WTC11 (cell line): ENCODE measurements around the gene CRACR2B. TPM values are rescaled to one million over a fixed set of nuclear protein-coding genes. Genes with fewer than 3 reads are reported as not detected.

Experiments used
- ATAC-seq: fragments of 200-7000 bp; cut with Tn5 transposase; 2 replicates; pipeline ENCODE4 v1.10.0; 2021; ENCODE audit warnings: mild to moderate bottlenecking, moderate library complexity
- CTCF ChIA-PET: fragments of 300-600 bp; sonication (Branson Sonifier 250); formaldehyde crosslinking; loops from one replicate; lab custom pipeline; 2021; ENCODE audit warnings: antibody characterized with exemption; lab: Charles Lee
- POLR2A ChIA-PET: fragments of 350-600 bp; sonication (Branson Sonifier 250); formaldehyde crosslinking; loops from one replicate; lab custom pipeline; 2021; ENCODE audit warnings: antibody characterized with exemption; lab: Charles Lee
- DNase-seq: peaks from one replicate; pipeline ENCODE4 v3.0.0; 2021; ENCODE audit warnings: low spot score
- H3K27ac Mint-ChIP-seq: 2 replicates; pipeline ENCODE4 v1.8.0; 2021; ENCODE audit warnings: mixed read lengths
- H3K27me3 Mint-ChIP-seq: 2 replicates; pipeline ENCODE4 v1.8.0; 2021; ENCODE audit warnings: low read depth, mild to moderate bottlenecking, moderate library complexity, mixed read lengths
- H3K36me3 Mint-ChIP-seq: 2 replicates; pipeline ENCODE4 v1.8.0; 2021; ENCODE audit warnings: mixed read lengths
- H3K4me1 Mint-ChIP-seq: 2 replicates; pipeline ENCODE4 v1.8.0; 2022; ENCODE audit warnings: mixed read lengths
- H3K4me3 Mint-ChIP-seq: 2 replicates; pipeline ENCODE4 v1.8.0; 2021; ENCODE audit warnings: mild to moderate bottlenecking, moderate library complexity, mixed read lengths
- H3K9me3 Mint-ChIP-seq: 2 replicates; pipeline ENCODE4 v1.8.0; 2021; ENCODE audit warnings: mixed read lengths
- AR ChIP-seq: fragments of 250-450 bp; sonication (Bioruptor Pico); IDR thresholded peaks from 2 replicates; pipeline ENCODE4 v1.9.0; 2021; ENCODE audit warnings: mild to moderate bottlenecking
- CBFB ChIP-seq: sonication (generic); formaldehyde crosslinking; IDR thresholded peaks from 2 replicates; pipeline ENCODE4 v1.8.1; 2022; ENCODE audit warnings: mild to moderate bottlenecking, low read depth, missing genetic modification reagents
- CTCF ChIP-seq: fragments of 200-600 bp; IDR thresholded peaks from 2 replicates; pipeline ENCODE4 v1.8.0; 2022; ENCODE audit warnings: antibody characterized with exemption
- ELF4 ChIP-seq: sonication (generic); formaldehyde crosslinking; IDR thresholded peaks from 2 replicates; pipeline ENCODE4 v1.8.1; 2022; ENCODE audit warnings: low read depth, mild to moderate bottlenecking, moderate library complexity, missing genetic modification reagents
- EMX1 ChIP-seq: fragments of 250-450 bp; sonication (Bioruptor Pico); IDR thresholded peaks from 2 replicates; pipeline ENCODE4 v1.8.0; 2021; ENCODE audit warnings: mild to moderate bottlenecking
- FOXK1 ChIP-seq: sonication (generic); formaldehyde crosslinking; IDR thresholded peaks from 2 replicates; pipeline ENCODE4 v1.8.0; 2022; ENCODE audit warnings: mild to moderate bottlenecking, moderate library complexity, missing genetic modification reagents
- IRF2 ChIP-seq: sonication (generic); formaldehyde crosslinking; IDR thresholded peaks from 2 replicates; pipeline ENCODE4 v1.8.0; 2022; ENCODE audit warnings: low read depth, missing genetic modification reagents, borderline replicate concordance
- MAX ChIP-seq: sonication (generic); formaldehyde crosslinking; IDR thresholded peaks from 2 replicates; pipeline ENCODE4 v1.8.0; 2022; ENCODE audit warnings: mild to moderate bottlenecking, missing genetic modification reagents
- MLX ChIP-seq: sonication (generic); formaldehyde crosslinking; IDR thresholded peaks from 2 replicates; pipeline ENCODE4 v1.8.1; 2023; ENCODE audit warnings: mild to moderate bottlenecking, missing genetic modification reagents, moderate library complexity
- PRDM15 ChIP-seq: sonication (generic); formaldehyde crosslinking; IDR thresholded peaks from 2 replicates; pipeline ENCODE4 v1.8.0; 2022; ENCODE audit warnings: missing genetic modification reagents
- PREB ChIP-seq: sonication (generic); formaldehyde crosslinking; IDR thresholded peaks from 2 replicates; pipeline ENCODE4 v1.8.1; 2022; ENCODE audit warnings: mild to moderate bottlenecking, missing genetic modification reagents, moderate library complexity, borderline replicate concordance
- RELA ChIP-seq: sonication (generic); formaldehyde crosslinking; IDR thresholded peaks from 2 replicates; pipeline ENCODE4 v1.8.1; 2022; ENCODE audit warnings: missing genetic modification reagents, mild to moderate bottlenecking, borderline replicate concordance
- TP53 ChIP-seq: sonication (generic); formaldehyde crosslinking; IDR thresholded peaks from 2 replicates; pipeline ENCODE4 v1.8.1; 2023; ENCODE audit warnings: mild to moderate bottlenecking, missing genetic modification reagents
- USF1 ChIP-seq: sonication (generic); formaldehyde crosslinking; IDR thresholded peaks from 2 replicates; pipeline ENCODE4 v1.8.0; 2022; ENCODE audit warnings: mild to moderate bottlenecking, missing genetic modification reagents
- ZNF396 ChIP-seq: fragments of 250-450 bp; sonication (Bioruptor Pico); IDR thresholded peaks from 2 replicates; pipeline ENCODE4 v1.8.0; 2021; ENCODE audit warnings: mild to moderate bottlenecking, moderate library complexity, borderline replicate concordance
- ZNF423 ChIP-seq: fragments of 250-450 bp; sonication (Bioruptor Pico); IDR thresholded peaks from 2 replicates; pipeline ENCODE4 v2.1.2; 2022; ENCODE audit warnings: mild to moderate bottlenecking, moderate library complexity
- total RNA-seq: library from RNA; stranded (reverse); gene quantifications from 3 replicates; pipeline ENCODE4 v1.2.3, GENCODE V29; 2021

The CRACR2B gene
- total RNA-seq, 1 experiment from 2014 or later, result 46.5 TPM

- no peaks in the 10 kb centered on the region for H3K9me3 Mint-ChIP-seq
- no peak overlapping the region for H3K27ac Mint-ChIP-seq
- TF ChIP-seq PREB (CRISPR knock-in tag) (no peak), EMX1 (CRISPR knock-in tag) (no peak), AR (CRISPR knock-in tag) (no peak), ZNF423 (CRISPR knock-in tag) (no peak), CBFB (CRISPR knock-in tag) (no peak)
- POLR2A ChIA-PET, result interaction anchor here (1.0 kb wide), 1 partner anchor 16 kb away, joined by 3 read pairs; no protein-coding TSS in a partner anchor
- ATAC-seq, result no peak
- peaks cover 3% of the 10 kb centered on the region; the same call in 1 of the 2 replicates for H3K27me3 Mint-ChIP-seq
- CTCF ChIA-PET, result interaction anchor here (3.5 to 3.8 kb wide), 2 partner anchors 9 to 13 kb away, joined by 12 to 24 read pairs; no protein-coding TSS in a partner anchor
- H3K4me1 Mint-ChIP-seq, result peaks cover 39% of the 10 kb centered on the region
- no peak for DNase-seq
- H3K36me3 Mint-ChIP-seq, result no peaks in the 10 kb centered on the region
- H3K4me3 Mint-ChIP-seq, result no peak overlapping the region
These were observed 33.4 kb downstream of the CRACR2B start for GRCh38 chr11:861105-861479.

- ChIA-PET POLR2A (interaction anchor here (0.8 to 2.1 kb wide), 2 partner anchors 11 to 37 kb away, joined by 3 to 8 read pairs; no protein-coding TSS in a partner anchor), CTCF (interaction anchor here (1.2 to 3.8 kb wide), 3 partner anchors 10 to 28 kb away, joined by 3 to 24 read pairs (median 12); no protein-coding TSS in a partner anchor)
- TF ChIP-seq MAX (CRISPR knock-in tag) (no peak), ZNF396 (no peak), CTCF (no peak), MLX (CRISPR knock-in tag) (no peak), PRDM15 (CRISPR knock-in tag) (peak; percentile 98), ELF4 (CRISPR knock-in tag) (no peak), IRF2 (CRISPR knock-in tag) (no peak), TP53 (CRISPR knock-in tag) (no peak), RELA (CRISPR knock-in tag) (no peak), FOXK1 (CRISPR knock-in tag) (no peak), USF1 (peak; percentile 25; the same call in 1 of the 2 replicates)
- Mint-ChIP-seq H3K27ac (no peak overlapping the region), H3K27me3 (peaks cover 3% of the 10 kb centered on the region; the same call in 1 of the 2 replicates), H3K9me3 (no peaks in the 10 kb centered on the region), H3K36me3 (no peaks in the 10 kb centered on the region), H3K4me3 (no peak overlapping the region), H3K4me1 (peaks cover 30% of the 10 kb centered on the region)
- ATAC-seq (peak; percentile 43), DNase-seq (peak; percentile 57)
These were observed 34.5 kb downstream of the CRACR2B start for GRCh38 chr11:862081-862661.
